NOMO-1 treated with dmso at 0.1 percent for 144 hours (cell line): ENCODE results near the gene NTSR1.

Experiments
- DNase-seq: peaks from one replicate; lab custom pipeline; 2025; ENCODE audit not compliant: unreplicated experiment; lab: John Stamatoyannopoulos, UW

Gene NTSR1

GRCh38 chr20:62811720-62812119 is 103.1 kb downstream of the NTSR1 start:
- no peak for DNase-seq
